NCI-H187 (cell line): ENCODE results near the gene CCDC174.

ENCODE experiments used
- DNase-seq, 2 experiments: peaks; one replicate each; lab custom pipeline; 2025; lab: John Stamatoyannopoulos, UW

The CCDC174 gene

GRCh38 chr3:14657579-14657978 lies 6.0 kb downstream of the CCDC174 start:
- DNase-seq = no peak

- no peak for DNase-seq
These were observed 7.4 kb downstream of the CCDC174 start for GRCh38 chr3:14658978-14659377.

DNA sequence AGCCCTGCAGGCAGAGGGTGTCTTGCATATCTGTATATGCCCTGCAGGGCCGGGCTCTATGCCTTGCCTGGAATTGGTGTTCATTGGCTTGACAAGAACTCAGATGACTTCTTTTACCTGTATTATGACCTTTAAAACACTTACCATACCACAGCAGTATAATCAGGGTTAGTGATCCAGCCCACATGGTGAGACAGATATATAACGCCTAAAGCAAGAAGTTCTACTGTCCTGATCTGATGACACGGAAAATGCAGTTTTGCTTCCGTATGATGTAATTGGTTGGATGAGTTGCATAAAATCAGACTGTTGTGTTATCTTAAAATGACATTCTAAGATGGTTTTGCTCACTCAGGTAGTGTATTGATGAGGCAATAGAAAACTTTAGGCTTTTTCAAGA lies 9.4 kb downstream of the CCDC174 start:
- DNase-seq = no peak

DNA sequence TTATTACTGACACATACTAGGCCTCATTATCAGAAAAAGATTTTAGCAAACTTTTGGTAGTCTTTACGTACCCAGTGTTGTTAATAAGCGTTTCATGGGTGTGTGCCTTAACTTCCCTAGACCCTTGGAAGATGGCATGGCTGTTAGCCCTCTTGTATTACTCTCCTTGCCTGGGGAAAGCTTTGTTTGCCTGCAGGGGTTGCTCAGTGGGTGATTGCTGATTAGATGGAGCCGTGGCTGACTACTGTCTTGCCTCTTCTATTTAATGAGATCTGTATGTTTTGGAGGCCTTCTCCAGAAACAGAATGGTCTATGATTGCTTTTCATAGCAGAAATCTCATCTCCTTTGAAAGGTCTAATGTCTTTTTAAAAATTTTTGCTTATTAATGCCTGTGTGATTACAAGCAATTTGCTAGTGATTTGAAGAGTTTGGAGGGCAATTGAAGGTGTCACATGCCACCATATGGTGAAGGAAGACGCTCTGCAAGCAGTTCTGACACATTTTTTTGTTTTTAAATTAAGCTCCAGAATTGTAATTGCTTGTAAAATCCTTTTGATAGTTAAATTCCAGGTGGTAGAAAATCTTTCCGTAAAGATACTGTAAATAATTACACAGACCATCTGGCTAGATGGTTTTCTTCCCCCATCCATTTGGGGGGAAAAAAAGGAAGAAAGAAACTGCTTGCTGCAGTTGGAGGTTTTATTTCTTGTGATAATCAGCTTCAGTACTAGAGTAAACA lies 12.0 kb downstream of the CCDC174 start:
- no peak for DNase-seq

GRCh38 chr3:14664170-14664569 lies 12.6 kb downstream of the CCDC174 start:
- no peak for DNase-seq

- DNase-seq = no peak
These were observed 21.0 kb downstream of the CCDC174 start for GRCh38 chr3:14672588-14672987.

DNA sequence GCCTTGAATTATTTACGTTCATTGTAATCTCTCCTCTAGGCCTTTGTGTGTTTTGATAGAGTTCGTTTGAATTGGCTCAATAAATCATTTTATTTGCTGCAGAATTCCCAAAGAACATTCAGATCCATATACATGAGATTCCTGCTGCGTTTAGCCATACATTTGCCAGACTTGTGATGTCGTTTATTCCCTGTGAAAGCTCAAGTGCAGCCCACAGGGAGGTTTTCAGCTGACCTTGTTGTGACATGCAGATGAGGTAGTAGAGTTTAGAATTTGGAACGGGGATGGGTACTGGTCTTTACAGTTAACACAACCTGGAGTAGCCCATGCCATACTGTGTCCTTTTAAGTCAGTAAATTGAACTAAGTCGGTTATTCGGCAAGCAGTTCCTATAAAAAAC lies 23.3 kb downstream of the CCDC174 start, which contains the start of gene C3orf20:
Gene C3orf20, plus strand, starts transcription at position 301 of the 400 bp plus-strand sequence. CDS start 7,573 bp downstream, outside the sequence.
- no peak for DNase-seq

DNA sequence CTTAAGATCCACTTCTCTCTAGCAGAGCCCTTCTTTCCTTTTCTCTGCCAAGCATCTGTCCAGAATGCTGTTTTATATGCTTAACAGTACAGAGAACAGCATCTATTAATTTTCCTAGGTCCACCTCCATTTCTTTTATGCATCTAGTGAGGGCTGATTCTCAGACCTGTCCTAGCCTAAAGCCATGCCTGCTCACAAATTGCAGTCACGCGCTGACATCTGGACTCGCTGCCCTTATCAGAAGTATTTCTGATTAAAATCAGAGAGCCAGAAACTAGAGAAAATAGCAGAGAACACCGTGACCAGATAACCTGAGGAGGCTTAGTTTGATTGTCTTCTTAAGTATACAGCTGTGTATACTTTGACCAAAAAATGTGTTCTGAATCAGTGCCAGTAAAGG lies 25.3 kb downstream of the CCDC174 start:
- DNase-seq = no peak

DNA sequence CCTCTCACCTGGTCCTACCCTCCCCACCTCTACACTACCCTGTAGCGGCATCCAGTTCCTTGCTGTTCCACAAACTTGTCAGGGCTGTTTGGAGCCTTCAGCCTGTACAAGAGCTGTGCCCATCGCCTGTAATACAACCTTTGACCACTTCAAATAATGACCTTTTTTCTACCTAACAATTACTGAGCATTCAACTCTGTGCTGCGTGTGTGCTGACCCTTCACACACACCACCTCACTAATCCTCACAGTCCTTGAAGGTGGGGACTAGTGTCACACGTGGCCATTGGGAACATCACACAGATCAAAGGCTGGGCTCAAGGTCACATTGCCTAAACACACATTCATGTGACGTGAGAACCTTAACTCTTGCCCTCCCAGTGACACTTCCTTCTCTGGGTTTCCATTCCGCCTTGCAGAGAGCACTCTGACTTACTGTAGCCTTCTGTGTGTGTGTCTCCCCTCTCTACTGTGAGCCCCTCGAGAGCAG lies 26.5 kb downstream of the CCDC174 start:
- DNase-seq = no peak

- DNase-seq = no peak
These were observed 28.6 kb downstream of the CCDC174 start for GRCh38 chr3:14680115-14680514.

- DNase-seq = no peak
These were observed 29.2 kb downstream of the CCDC174 start for GRCh38 chr3:14680716-14681115.

- DNase-seq = no peak
These were observed 32.9 kb downstream of the CCDC174 start for GRCh38 chr3:14684447-14684846.

GRCh38 chr3:14685179-14685578 lies 33.6 kb downstream of the CCDC174 start:
- no peak for DNase-seq

- no peak for DNase-seq
These were observed 35.8 kb downstream of the CCDC174 start for GRCh38 chr3:14687360-14687759.

DNA sequence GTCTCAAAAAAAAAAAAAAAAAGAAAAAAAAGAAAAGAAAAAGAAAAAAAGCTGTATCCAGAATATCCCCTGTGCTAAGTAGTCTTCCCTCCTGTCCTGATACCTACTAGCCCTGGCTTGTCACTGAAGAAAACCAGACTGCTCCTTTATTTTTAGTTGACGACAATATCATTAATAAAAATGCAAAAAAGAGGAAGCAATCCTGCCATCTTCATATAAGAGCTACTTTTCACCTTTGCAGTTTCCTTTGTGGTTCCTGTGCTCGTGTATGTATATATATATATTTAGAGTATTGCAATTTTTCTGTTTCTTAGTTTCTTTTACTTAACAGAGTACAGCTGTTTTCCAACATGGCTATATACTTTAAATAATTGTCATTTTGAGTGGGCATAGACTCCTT lies 37.0 kb downstream of the CCDC174 start:
- DNase-seq = no peak

DNA sequence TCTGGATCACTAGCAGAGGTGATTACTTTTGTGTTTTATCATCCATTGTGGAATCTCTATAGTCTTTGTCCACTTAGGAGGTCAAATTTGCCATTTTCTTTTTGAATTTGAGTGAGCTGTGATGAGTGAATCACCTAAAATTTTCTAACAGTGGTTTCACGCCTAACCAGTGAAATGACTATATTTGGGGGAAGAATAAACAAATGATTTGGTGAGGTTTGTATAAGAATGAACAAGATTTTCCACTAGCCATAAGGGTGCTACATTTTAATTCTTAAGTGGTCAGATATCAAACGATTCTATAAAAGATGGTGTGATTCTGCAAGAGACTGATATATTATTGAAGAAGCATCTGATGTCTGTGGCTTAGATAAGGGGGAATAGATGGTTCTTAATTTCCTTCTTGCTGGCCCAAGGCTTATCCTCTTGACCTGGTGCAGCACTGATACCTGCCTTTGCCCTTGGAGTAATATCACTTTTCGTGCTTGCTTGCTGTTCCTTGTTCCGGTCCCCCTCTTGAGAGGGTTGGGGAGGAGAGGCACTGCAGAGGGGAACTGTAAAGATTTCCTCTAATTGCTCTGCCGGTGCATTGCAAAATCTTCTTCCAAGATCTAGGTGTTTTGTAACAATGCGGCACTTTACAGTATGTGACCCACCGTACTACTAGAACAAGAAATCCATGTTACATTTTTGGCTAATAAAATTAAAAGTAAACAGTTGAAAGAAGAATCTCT lies 37.9 kb downstream of the CCDC174 start:
- no peak for DNase-seq

GRCh38 chr3:14691239-14691638 lies 39.7 kb downstream of the CCDC174 start:
- no peak for DNase-seq

DNA sequence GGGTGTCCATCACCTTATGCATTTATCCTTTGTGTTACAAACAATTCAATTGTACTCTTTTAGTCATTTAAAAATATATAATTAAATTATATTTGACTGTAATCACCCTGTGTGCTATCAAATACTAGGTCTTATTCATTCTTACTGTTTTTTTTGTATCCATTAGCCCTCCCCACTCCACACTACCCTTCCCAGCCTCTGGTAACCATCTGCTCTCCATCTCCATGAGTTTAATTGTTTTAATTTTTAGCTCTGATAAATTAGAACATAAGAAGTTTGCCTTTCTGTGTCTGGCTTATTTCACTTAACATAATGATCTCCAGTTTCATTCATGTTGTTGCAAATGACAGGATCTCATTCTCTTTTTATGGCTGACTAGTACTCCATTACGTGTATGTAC lies 40.2 kb downstream of the CCDC174 start:
- DNase-seq = no peak

DNA sequence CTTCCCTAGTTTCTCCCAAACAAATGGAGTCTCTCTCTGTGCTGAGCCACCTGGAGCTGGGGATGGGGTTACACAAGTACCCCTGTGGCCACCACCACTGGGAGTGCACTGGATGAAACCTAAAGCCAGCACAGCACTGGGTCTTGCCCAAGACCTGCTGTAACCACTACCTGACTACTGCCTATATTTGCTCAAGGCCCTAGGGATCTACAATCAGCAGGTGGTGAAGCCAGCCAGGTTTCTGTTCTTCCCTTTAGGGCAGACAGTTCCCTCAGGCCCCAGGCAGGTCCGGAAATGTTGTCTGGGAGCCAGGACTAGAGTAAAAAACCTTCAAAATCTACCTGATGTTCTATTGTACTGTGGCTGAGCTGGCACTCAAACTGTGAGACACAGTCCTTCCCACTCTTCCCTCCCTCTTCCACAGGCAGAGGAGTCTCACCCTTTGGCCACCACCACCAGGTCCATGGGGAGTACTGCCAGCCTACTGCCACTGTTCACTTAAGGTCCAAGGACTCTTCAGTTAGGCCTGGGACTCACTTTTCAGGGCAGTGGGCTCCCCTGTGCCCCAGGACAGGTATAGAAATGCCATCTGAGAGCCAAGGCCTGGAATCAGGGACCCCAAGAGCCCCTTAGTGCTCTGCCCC lies 47.2 kb downstream of the CCDC174 start:
- DNase-seq = no peak

- no peak for DNase-seq
These were observed 48.1 kb downstream of the CCDC174 start for GRCh38 chr3:14699643-14700042.

GRCh38 chr3:14700891-14701290 lies 49.3 kb downstream of the CCDC174 start:
- no peak for DNase-seq

GRCh38 chr3:14701676-14702075 lies 50.1 kb downstream of the CCDC174 start:
- DNase-seq = no peak
